T-helper 2 cell treated with Interferon-gamma antibody and Interleukin-4, amounts not matched to agents 100 ng/mL and 5 ng/mL, for 36 hours (primary cell): Measurements from ENCODE around the gene TNPO3. TPM values are rescaled to one million over a fixed set of nuclear protein-coding genes. Genes with fewer than 3 reads are reported as not detected.

Experiments
- intact Hi-C: fragments of 100-400 bp; cut with micrococcal nuclease; formaldehyde crosslinking; loops from one replicate; pipeline ENCODE4 v1.15.1; 2023
- total RNA-seq: library from RNA; stranded (reverse); gene quantifications from 2 replicates; pipeline ENCODE4 v1.2.3, GENCODE V29; 2022

Gene TNPO3
- total RNA-seq, 1 donor from 2014 or later: 43.5 TPM

GRCh38 chr7:128940494-128941322 lies 114.2 kb downstream of the TNPO3 start:
- intact Hi-C loops: no loop called here

- intact Hi-C loops: no loop called here
Observed at GRCh38 chr7:128939861-128940410, 115.0 kb downstream of the TNPO3 start.

GRCh38 chr7:128939075-128939860 lies 115.6 kb downstream of the TNPO3 start:
- intact Hi-C loops: no loop called here

- intact Hi-C loops: no loop called here
Observed at GRCh38 chr7:128938544-128939074, 116.3 kb downstream of the TNPO3 start.

- intact Hi-C loops: no loop called here
Observed at GRCh38 chr7:128937647-128938543, 117.0 kb downstream of the TNPO3 start, which contains the start of gene IRF5. Gene IRF5, plus strand, starts transcription at chr7:128937927. Its CDS starts 4,155 bp downstream, at chr7:128942082.

- intact Hi-C loops: no loop called here
Observed at GRCh38 chr7:128937271-128937646, 117.7 kb downstream of the TNPO3 start.

- intact Hi-C loops: no loop called here
Observed at GRCh38 chr7:128936798-128937197, 118.1 kb downstream of the TNPO3 start.

- intact Hi-C loops: no loop called here
Observed at GRCh38 chr7:128935342-128935730, 119.6 kb downstream of the TNPO3 start.

- intact Hi-C loops: no loop called here
Observed at GRCh38 chr7:128934361-128935341, 120.3 kb downstream of the TNPO3 start.

GRCh38 chr7:128933180-128933891 lies 121.6 kb downstream of the TNPO3 start:
- intact Hi-C loops: no loop called here

- intact Hi-C loops: no loop called here
Observed at GRCh38 chr7:128932862-128933179, 122.1 kb downstream of the TNPO3 start.

GRCh38 chr7:128931965-128932861 lies 122.7 kb downstream of the TNPO3 start:
- intact Hi-C loops: no loop called here

GRCh38 chr7:128931190-128931798 lies 123.6 kb downstream of the TNPO3 start:
- intact Hi-C loops: no loop called here

- intact Hi-C loops: no loop called here
Observed at GRCh38 chr7:128928882-128929788, 125.8 kb downstream of the TNPO3 start.

- intact Hi-C loops: no loop called here
Observed at GRCh38 chr7:128928159-128928813, 126.6 kb downstream of the TNPO3 start.
